H9 (cell line): ENCODE measurements around the gene LMBR1. TPM values are rescaled to one million over a fixed set of nuclear protein-coding genes. Genes with fewer than 3 reads are reported as not detected.

ENCODE experiments used
- DNase-seq: peaks from one replicate; pipeline ENCODE4 v3.0.0-alpha.2; 2017
- H2AFZ ChIP-seq: one replicate; pipeline ENCODE4 v1.6.1; 2013; ENCODE audit warnings: mild to moderate bottlenecking, low read length, control low read depth, moderate library complexity
- H2AK5ac ChIP-seq: 2 replicates; pipeline ENCODE4 v1.6.1; 2013; ENCODE audit warnings: low read length, control low read depth, mixed read lengths; ENCODE audit not compliant: insufficient read length
- H2BK120ac ChIP-seq: one replicate; pipeline ENCODE4 v1.6.1; 2013; ENCODE audit warnings: low read depth, mild to moderate bottlenecking, low read length, control low read depth, inconsistent platforms; ENCODE audit not compliant: poor library complexity, severe bottlenecking
- H2BK12ac ChIP-seq: 2 replicates; pipeline ENCODE4 v1.6.1; 2013; ENCODE audit warnings: low read length, control low read depth, mixed read lengths, low read depth; ENCODE audit not compliant: insufficient read length
- H2BK15ac ChIP-seq: 2 replicates; pipeline ENCODE4 v1.6.1; 2013; ENCODE audit warnings: low read depth, low read length, control low read depth
- H2BK20ac ChIP-seq: one replicate; pipeline ENCODE4 v1.6.1; 2013; ENCODE audit warnings: low read depth, mild to moderate bottlenecking, low read length, control low read depth, inconsistent platforms; ENCODE audit not compliant: poor library complexity, severe bottlenecking
- H2BK5ac ChIP-seq: 2 replicates; pipeline ENCODE4 v1.6.1; 2013; ENCODE audit warnings: low read length, control low read depth, mixed read lengths; ENCODE audit not compliant: insufficient read length
- H3K14ac ChIP-seq: 2 replicates; pipeline ENCODE4 v1.6.1; 2013; ENCODE audit warnings: low read length, control low read depth; ENCODE audit not compliant: insufficient read depth
- H3K18ac ChIP-seq: 2 replicates; pipeline ENCODE4 v1.6.1; 2013; ENCODE audit warnings: low read depth, mild to moderate bottlenecking, mixed read lengths, low read length, control low read depth; ENCODE audit not compliant: insufficient read length
- H3K23ac ChIP-seq: 2 replicates; pipeline ENCODE4 v1.6.1; 2013; ENCODE audit warnings: low read length, control low read depth, mixed read lengths, low read depth; ENCODE audit not compliant: insufficient read length
- H3K23me2 ChIP-seq: 2 replicates; pipeline ENCODE4 v1.6.1; 2013; ENCODE audit warnings: low read depth, mild to moderate bottlenecking, mixed read lengths, low read length, control low read depth; ENCODE audit not compliant: insufficient read length, poor library complexity, severe bottlenecking
- H3K27ac ChIP-seq: 2 replicates; pipeline ENCODE4 v1.5.1; 2013; ENCODE audit warnings: low read length, control low read depth, mixed read lengths, low read depth; ENCODE audit not compliant: insufficient read length
- H3K27me3 ChIP-seq: 2 replicates; pipeline ENCODE4 v1.6.1; 2013; ENCODE audit warnings: low read length, control low read depth, inconsistent platforms; ENCODE audit not compliant: insufficient read depth
- H3K4ac ChIP-seq: 2 replicates; pipeline ENCODE4 v1.6.1; 2013; ENCODE audit warnings: low read depth, mild to moderate bottlenecking, control low read depth, inconsistent platforms, low read length, moderate library complexity
- H3K4me1 ChIP-seq: 2 replicates; pipeline ENCODE4 v1.6.1; 2013; ENCODE audit warnings: low read length, control low read depth, inconsistent platforms; ENCODE audit not compliant: insufficient read depth
- H3K4me2 ChIP-seq: 2 replicates; pipeline ENCODE4 v1.6.1; 2013; ENCODE audit warnings: low read length, control low read depth, mixed read lengths; ENCODE audit not compliant: insufficient read length, insufficient read depth
- H3K56ac ChIP-seq: 2 replicates; pipeline ENCODE4 v1.6.1; 2013; ENCODE audit warnings: low read depth, mild to moderate bottlenecking, mixed read lengths, low read length, control low read depth; ENCODE audit not compliant: insufficient read length
- H3K79me1 ChIP-seq: 2 replicates; pipeline ENCODE4 v1.6.1; 2013; ENCODE audit warnings: low read depth, mild to moderate bottlenecking, moderate library complexity, low read length, control low read depth, inconsistent platforms; ENCODE audit not compliant: insufficient read depth, poor library complexity, severe bottlenecking
- H3K79me2 ChIP-seq: 2 replicates; pipeline ENCODE4 v1.6.1; 2013; ENCODE audit warnings: low read length, control low read depth, inconsistent platforms; ENCODE audit not compliant: insufficient read depth
- H3K9ac ChIP-seq: 2 replicates; pipeline ENCODE4 v1.6.1; 2013; ENCODE audit warnings: low read length, control low read depth, mixed read lengths; ENCODE audit not compliant: insufficient read length; ENCODE audit errors: extremely low read depth
- H3K9me3 ChIP-seq: one replicate; pipeline ENCODE4 v1.6.1; 2013; ENCODE audit warnings: low read depth, low read length, inconsistent platforms; ENCODE audit not compliant: control insufficient read depth
- H3T11ph ChIP-seq: one replicate; pipeline ENCODE4 v1.6.1; 2013; ENCODE audit warnings: mild to moderate bottlenecking, low read length, control low read depth, inconsistent platforms
- H4K20me1 ChIP-seq: one replicate; pipeline ENCODE4 v1.6.1; 2013; ENCODE audit not compliant: control insufficient read depth, insufficient read length, insufficient read depth
- H4K5ac ChIP-seq: 2 replicates; pipeline ENCODE4 v1.6.1; 2013; ENCODE audit warnings: low read depth, mild to moderate bottlenecking, mixed read lengths, low read length, control low read depth; ENCODE audit not compliant: insufficient read length
- H4K8ac ChIP-seq: replicated peaks from 2 replicates; pipeline ENCODE4 v1.6.1; 2013; ENCODE audit warnings: low read length, control low read depth, mixed read lengths, low read depth; ENCODE audit not compliant: insufficient read length
- H4K91ac ChIP-seq: 2 replicates; pipeline ENCODE4 v1.6.1; 2013; ENCODE audit warnings: low read depth, mild to moderate bottlenecking, moderate library complexity, mixed read lengths, low read length, control low read depth; ENCODE audit not compliant: insufficient read length
- H3K27ac Mint-ChIP-seq, 3 experiments: 2 replicates in 2 of 3; 3 replicates in 1 of 3; pipeline ENCODE4 v1.8.0; 2020 to 2021; ENCODE audit warnings: mixed read lengths in 3 of 3, mild to moderate bottlenecking in 1 of 3, moderate library complexity in 1 of 3
- H3K27me3 Mint-ChIP-seq: 2 replicates; pipeline ENCODE4 v1.8.0; 2021; ENCODE audit warnings: low read depth, mild to moderate bottlenecking, moderate library complexity, mixed read lengths
- H3K36me3 Mint-ChIP-seq, 3 experiments: 2 replicates in 2 of 3; 3 replicates in 1 of 3; pipeline ENCODE4 v1.8.0; 2020 to 2021; ENCODE audit warnings: low read depth in 3 of 3, mixed read lengths in 3 of 3; ENCODE audit not compliant: insufficient read depth in 1 of 3
- H3K4me1 Mint-ChIP-seq, 2 experiments: 2 replicates each; pipeline ENCODE4 v1.8.0; 2020; ENCODE audit warnings: mixed read lengths in 2 of 2
- H3K4me3 Mint-ChIP-seq, 2 experiments: 2 replicates in 1 of 2; 3 replicates in 1 of 2; pipeline ENCODE4 v1.8.0; 2020 to 2021; ENCODE audit warnings: mild to moderate bottlenecking in 2 of 2, mixed read lengths in 2 of 2, moderate library complexity in 1 of 2
- H3K9me3 Mint-ChIP-seq, 2 experiments: 2 replicates in 1 of 2; 3 replicates in 1 of 2; pipeline ENCODE4 v1.8.0; 2020; ENCODE audit warnings: mild to moderate bottlenecking in 2 of 2, mixed read lengths in 2 of 2, moderate library complexity in 1 of 2
- WGBS: extraction: QIAGEN DNeasy Blood & Tissue Kit; methylation state at CpG from one replicate; pipeline ENCODE4 v1.1.7; 2013; ENCODE audit warnings: missing lambda C conversion rate, low lambda C conversion rate, mixed read lengths; ENCODE audit not compliant: insufficient read length; ENCODE audit errors: extremely low coverage; 5-methylcytosine and 5-hydroxymethylcytosine counted together
- total RNA-seq: library from RNA; stranded (reverse); gene quantifications from 2 replicates; pipeline ENCODE4 v1.2.1, GENCODE V29; 2021
- TF ChIP-seq, protein P1 (sequence below): fragments of 200-600 bp; sonication (generic); conservative IDR thresholded peaks from 3 replicates; pipeline ENCODE4 v1.8.0; 2021; ENCODE audit warnings: antibody characterized with exemption, mild to moderate bottlenecking

LMBR1 gene
- total RNA-seq, 1 experiment from 2014 or later, result 62.3 TPM

DNA sequence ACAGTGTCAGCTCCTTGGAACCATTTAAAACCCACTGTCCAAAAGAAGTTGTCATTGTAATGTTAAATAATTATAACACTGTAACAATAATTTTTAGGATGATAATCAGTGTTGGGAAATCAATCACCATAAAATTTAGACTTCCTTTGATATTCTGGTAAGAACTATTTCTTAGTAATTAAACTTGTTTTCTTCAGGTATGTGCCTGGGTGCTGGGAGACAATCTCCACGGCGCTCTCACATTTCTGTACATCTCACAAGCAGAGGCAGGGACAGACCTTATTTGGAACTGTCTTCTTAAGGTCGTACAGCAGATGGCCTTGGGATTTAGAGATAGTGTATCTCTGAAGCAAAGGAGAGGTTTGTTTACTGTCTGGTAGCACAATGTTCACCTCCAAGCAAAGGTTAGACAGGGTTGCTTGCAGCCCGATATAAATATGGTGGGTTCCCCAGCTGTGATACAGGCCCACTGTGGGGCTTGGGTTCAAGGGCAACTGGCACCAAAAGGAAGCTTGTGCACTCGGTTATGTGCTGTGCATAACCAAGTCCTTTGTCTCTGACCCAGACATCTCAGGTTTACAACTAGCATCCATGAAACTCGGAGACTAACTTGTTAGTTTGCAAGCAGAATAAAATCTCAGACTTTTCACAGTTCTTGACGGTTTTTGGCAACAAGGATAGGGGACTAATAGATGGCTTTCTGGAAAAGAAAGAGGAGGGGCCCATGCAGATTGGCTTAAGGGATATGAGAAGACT lies 126.9 kb downstream of the LMBR1 start:
- peaks cover 9 to 11% (median 10%) of the 10 kb centered on the region in 3 experiments; a peak in 6 of 7 replicates for H3K36me3 Mint-ChIP-seq
- Histone ChIP-seq H3K4ac (no peak overlapping the region), H3K23me2 (no peaks in the 10 kb centered on the region), H4K20me1 (no peaks in the 10 kb centered on the region), H4K91ac (no peak overlapping the region), H3K27me3 (no peaks in the 10 kb centered on the region), H4K5ac (no peak overlapping the region), H3K4me1 (no peaks in the 10 kb centered on the region), H3K56ac (no peak overlapping the region), H3K9ac (no peak overlapping the region), H3T11ph (no peak overlapping the region), H3K4me2 (no peak overlapping the region), H2AK5ac (no peak overlapping the region), H2BK5ac (no peak overlapping the region), H2BK12ac (no peak overlapping the region), H3K27ac (no peak overlapping the region), H2BK15ac (no peak overlapping the region), H2BK20ac (no peak overlapping the region), H3K14ac (no peak overlapping the region), H3K79me1 (no peaks in the 10 kb centered on the region), H3K23ac (no peak overlapping the region), H4K8ac (no peak overlapping the region), H3K9me3 (no peaks in the 10 kb centered on the region), H2AFZ (no peak overlapping the region), H3K79me2 (no peaks in the 10 kb centered on the region; the same call in 1 of the 2 replicates), H2BK120ac (no peak overlapping the region), H3K18ac (no peak overlapping the region)
- H3K9me3 Mint-ChIP-seq, result no peaks in the 10 kb centered on the region; a peak in 1 of 5 replicates
- no peak for DNase-seq
- peak overlapping the region in 1 of 3 experiments; percentile 79; a peak in 2 of 7 replicates for H3K27ac Mint-ChIP-seq
- no CpG with 5 or more reads among the region's 7 CpGs for WGBS
- H3K27me3 Mint-ChIP-seq, result no peaks in the 10 kb centered on the region
- no peak overlapping the region for H3K4me3 Mint-ChIP-seq
- TF ChIP-seq, protein P1, sequence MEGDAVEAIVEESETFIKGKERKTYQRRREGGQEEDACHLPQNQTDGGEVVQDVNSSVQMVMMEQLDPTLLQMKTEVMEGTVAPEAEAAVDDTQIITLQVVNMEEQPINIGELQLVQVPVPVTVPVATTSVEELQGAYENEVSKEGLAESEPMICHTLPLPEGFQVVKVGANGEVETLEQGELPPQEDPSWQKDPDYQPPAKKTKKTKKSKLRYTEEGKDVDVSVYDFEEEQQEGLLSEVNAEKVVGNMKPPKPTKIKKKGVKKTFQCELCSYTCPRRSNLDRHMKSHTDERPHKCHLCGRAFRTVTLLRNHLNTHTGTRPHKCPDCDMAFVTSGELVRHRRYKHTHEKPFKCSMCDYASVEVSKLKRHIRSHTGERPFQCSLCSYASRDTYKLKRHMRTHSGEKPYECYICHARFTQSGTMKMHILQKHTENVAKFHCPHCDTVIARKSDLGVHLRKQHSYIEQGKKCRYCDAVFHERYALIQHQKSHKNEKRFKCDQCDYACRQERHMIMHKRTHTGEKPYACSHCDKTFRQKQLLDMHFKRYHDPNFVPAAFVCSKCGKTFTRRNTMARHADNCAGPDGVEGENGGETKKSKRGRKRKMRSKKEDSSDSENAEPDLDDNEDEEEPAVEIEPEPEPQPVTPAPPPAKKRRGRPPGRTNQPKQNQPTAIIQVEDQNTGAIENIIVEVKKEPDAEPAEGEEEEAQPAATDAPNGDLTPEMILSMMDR, result no peak
- peaks cover 9 to 11% of the 10 kb centered on the region in 2 experiments for H3K4me1 Mint-ChIP-seq
